HT-29 (cell line): Measurements from ENCODE around the gene TRAPPC1. TPM values are rescaled to one million over a fixed set of nuclear protein-coding genes. Genes with fewer than 3 reads are reported as not detected.

Experiments used
- DNase-seq: peaks from one replicate; pipeline ENCODE4 v3.0.0-alpha.2; 2015; ENCODE audit warnings: low spot score
- total RNA-seq: library from RNA; depleted of rRNA; stranded (reverse); fragments of >200 nt; shearing (Covaris generic); gene quantifications from 2 replicates; pipeline ENCODE4 v1.2.3, GENCODE V29; 2014

Gene TRAPPC1
- total RNA-seq, 1 experiment from 2014 or later, result 22.0 TPM

GRCh38 chr17:7940743-7941142 is 9.0 kb upstream of the TRAPPC1 start:
- no peak for DNase-seq

DNA sequence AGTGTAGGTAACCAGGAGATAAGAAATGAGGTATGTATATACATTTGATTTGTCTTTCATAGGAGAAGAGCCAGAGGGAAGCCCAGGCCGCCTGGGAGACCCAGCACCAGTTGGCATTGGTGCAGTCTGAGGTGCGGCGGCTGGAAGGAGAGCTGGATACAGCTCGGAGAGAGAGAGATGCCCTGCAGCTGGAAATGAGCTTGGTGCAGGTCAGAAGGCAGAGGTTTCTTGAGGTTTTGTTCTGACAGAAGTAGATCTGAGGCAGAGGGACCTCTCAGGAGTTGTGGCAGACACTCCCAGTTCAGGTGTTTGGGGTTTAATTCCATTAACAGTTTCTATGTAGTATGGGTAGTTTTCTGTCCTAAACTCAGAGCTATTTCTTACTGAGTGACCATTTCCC is 8.3 kb upstream of the TRAPPC1 start:
- DNase-seq, result no peak

- no peak for DNase-seq
These were observed 4.1 kb upstream of the TRAPPC1 start for GRCh38 chr17:7935859-7936258.

DNA sequence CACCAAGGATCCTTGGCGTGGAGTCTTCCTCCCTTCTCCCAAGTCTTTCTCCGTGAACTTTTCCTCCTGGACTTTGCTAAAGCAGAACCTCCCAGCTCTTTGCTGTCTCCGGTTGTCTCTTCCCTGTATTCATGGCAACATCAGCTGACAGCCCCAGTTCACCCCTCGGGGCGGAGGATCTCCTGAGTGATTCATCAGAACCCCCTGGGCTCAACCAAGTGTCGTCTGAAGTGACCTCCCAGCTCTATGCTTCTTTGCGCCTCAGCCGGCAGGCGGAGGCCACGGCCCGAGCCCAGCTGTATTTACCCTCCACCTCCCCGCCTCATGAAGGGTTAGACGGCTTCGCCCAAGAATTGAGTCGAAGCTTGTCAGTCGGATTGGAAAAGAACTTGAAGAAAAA is 1.2 kb upstream of the TRAPPC1 start:
- peak; percentile 58 for DNase-seq

- peak; percentile 34 for DNase-seq
These were observed 741 bp upstream of the TRAPPC1 start for GRCh38 chr17:7932483-7932891.

- DNase-seq, result no peak
These were observed 710 bp downstream of the TRAPPC1 start for GRCh38 chr17:7930841-7931631.

GRCh38 chr17:7929158-7930023 is 2.4 kb downstream of the TRAPPC1 start, which contains the start of gene KCNAB3:
Gene KCNAB3, minus strand, starts transcription at chr17:7929856. Its CDS starts 421 bp downstream, at chr17:7929435.
- DNase-seq, result no peak

GRCh38 chr17:7927596-7927995 is 4.2 kb downstream of the TRAPPC1 start:
- DNase-seq, result no peak

- DNase-seq, result peak; percentile 48
These were observed 8.7 kb downstream of the TRAPPC1 start for GRCh38 chr17:7922845-7923628.

DNA sequence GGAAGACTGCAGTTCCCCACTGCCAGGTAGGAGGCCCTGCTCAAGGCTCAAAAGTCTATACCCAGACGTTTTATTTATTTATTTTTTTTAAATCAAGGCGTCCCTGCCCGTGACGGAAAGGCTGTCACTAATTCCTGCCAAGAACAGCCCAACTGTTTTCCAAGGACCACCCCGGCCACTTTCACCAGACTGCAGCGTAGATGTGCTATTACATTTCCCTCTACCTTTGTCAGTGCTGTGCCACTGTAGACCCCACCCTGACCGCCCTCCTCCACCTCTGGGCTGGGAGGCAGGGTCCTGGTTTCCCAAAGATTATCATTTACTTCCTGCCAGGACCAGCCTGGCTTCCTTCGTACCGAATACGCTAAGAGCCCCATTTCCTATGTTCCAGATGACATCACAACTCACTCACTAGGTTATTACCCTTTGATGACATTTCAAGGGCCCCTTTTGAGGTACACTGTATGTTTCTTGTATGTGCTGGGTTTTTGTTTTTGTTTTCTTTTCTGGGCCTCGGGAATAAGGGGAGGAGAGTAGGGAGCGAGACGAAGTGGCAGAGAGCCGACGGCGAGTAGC is 9.4 kb downstream of the TRAPPC1 start:
- no peak for DNase-seq

DNA sequence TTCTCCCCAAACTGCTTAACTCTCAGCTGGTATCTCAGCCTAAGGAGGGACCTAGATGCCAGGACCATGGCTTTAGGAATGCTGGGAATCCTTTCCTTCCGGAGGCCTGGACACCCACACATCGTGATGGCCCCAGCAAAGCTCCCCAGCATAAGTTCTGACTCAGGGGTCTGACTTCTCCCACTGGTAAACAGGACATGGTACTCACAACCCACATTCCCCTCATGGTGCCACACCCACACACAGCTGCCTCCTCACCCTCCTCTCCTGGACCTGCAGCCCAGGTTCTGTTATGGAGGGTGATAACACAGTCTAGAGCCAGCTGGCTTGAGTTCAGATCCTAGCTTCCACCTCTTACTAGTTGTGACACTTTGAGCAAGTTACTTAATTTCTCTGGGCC is 14.9 kb downstream of the TRAPPC1 start:
- no peak for DNase-seq

GRCh38 chr17:7916385-7916682 is 15.4 kb downstream of the TRAPPC1 start:
- no peak for DNase-seq

DNA sequence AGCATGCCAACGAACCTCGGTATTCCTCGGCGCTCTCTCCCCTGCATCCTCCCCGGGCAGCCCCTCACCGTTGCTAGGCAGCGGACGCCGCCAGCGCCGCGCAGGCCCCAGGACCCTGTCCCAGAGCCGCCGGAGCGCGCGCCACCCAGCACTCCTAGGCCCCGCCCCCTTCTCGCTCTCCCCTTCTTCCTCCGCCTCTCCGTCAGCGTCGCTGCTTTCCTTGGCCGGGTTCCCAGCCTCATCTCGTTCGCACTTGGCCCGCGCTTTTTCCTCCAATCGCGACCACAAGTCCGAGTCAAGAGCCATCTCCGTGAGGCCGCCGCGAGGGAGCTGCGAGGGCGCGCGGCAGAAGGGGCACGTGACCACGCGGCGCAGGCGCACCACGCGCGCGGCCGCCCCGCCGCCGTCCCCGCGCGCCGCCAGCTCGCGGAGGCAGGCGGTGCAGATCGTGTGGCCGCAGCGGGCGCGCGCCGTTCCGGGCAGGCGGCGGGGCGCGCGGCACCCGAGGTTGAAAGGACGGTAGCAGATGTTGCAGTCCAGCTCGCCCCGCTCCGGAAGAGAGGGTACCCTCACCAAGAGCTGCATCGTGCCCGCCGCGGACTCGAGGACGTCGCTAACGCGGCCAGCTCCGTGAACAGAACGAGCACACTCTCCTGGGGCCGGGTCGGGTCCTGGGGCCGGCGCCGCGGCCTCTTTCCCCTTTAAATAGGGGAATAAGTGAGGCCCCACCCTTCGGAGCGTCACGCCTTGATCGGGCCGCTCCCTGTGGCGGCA is 15.9 kb downstream of the TRAPPC1 start, which contains the start of gene RNF227:
Gene RNF227, minus strand, starts transcription at position 679 of the 774 bp plus-strand sequence. Its CDS starts 94 bp downstream, at position 585.
- DNase-seq, result peak; percentile 83

DNA sequence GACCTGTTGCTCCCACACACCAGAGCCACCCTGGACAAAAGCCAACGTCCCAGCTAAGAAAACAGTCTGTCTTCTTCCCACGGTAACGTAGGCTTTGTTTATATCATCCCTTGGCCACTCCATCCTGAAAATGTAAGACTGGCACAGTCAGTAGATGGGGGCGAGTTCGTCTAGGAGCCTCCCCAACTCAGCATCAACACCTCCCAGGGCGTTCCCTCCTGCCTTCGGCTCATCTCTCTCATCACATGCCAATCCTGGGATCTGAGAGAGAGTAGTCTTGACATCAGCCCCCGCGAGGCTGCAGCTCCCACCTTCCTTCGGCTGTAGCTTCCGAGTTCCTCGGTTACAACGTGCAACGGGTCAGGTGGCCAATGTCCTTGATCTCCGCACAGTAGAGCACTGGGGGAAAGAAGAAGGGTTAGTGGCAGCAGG is 16.6 kb downstream of the TRAPPC1 start:
- DNase-seq, result no peak

DNA sequence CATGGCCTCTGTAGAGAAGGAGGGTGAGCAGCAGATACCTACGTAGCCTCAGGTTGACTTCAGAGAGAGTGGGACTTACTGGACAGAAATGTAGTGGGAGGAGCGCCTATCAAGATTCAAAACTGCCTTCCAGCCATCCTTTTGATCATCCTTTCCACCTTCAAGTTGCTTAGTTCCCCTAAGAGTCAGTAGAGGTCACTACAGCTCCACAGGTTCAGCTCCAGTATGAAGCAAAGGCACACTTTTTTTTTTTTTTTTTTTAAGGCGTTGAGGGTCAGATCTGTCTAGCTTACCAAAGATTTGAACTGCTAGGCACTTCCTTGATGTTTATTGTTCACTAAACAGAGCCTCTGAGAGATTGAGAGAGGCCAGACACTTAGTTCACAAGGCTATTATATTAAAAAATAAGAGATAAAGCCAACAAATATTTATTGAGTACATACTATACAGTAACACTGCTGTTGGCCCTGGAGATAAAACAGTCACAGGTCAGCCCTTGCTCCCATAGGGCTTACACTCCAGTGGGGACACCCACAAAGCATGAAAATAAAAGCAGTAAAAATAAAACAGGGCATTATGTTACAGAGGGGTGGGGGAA is 18.7 kb downstream of the TRAPPC1 start:
- peak; percentile 70 for DNase-seq

DNA sequence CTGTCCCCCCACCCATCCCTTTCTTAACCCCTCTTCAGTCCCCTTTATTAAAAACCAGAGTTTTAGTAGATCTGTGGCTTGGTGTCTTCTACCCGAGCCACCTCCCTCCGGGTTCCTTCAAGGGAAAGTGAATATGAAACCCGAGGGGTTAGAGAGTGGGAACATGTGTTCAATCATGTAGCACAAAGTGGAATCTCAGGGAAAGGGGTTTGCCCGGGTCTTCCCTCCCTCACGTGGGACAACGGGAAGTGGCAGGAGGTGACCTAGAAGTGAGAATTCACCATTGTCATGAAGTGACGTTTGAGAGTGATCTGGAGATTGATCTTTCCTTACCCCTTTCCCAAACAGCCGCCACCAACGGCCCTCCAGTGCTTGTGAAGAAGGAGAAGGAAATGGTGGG is 20.6 kb downstream of the TRAPPC1 start:
- no peak for DNase-seq

GRCh38 chr17:7910711-7911110 is 21.0 kb downstream of the TRAPPC1 start:
- no peak for DNase-seq

DNA sequence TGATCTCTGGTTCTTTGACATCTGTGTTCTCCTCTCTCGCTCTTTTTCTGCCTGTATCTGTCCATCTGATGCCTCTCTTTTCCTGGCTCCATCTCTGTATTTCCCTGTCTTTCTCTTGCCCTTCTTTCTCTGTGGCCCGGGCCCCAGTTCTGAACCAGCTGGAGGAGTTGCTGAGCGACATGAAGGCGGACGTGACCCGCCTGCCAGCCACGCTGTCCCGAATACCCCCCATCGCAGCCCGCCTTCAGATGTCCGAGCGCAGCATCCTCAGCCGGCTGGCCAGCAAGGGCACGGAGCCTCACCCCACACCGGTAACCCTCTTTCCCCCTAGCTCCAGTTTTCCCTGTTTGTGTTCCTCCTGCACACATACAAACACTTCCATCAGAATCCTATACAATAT is 21.5 kb downstream of the TRAPPC1 start:
- DNase-seq, result no peak

DNA sequence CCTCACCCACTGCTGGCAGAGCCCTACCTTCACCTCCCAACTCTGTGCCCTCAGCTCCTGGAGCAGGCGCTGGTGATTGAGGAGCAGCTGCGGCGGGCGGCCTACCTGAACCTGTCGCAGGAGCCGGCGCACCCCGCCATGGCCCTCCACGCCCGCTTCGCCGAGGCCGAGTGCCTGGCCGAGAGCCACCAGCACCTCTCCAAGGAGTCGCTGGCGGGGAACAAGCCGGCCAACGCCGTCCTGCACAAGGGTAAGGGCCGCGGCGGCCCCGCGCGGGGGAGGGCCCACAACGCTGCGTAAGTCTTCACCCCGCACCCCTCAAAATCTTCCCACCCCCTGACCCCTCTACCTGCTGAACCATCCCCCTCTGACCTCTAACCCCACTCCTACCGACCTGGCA is 22.7 kb downstream of the TRAPPC1 start:
- DNase-seq, result no peak
